HepG2 (cell line): ENCODE results near the gene GNG2. TPM values are rescaled to one million over a fixed set of nuclear protein-coding genes. Genes with fewer than 3 reads are reported as not detected.

ENCODE experiments used
- ATAC-seq: fragments of 200-7000 bp; cut with Tn5 transposase; 3 replicates; pipeline ENCODE4 v1.9.1; 2020; ENCODE audit warnings: mild to moderate bottlenecking, moderate library complexity
- BruUV-seq: library from RNA; stranded (reverse); fragments of 400-500 nt; replicated peaks from 2 replicates; lab custom pipeline; 2021; lab: Mats Ljungman, UMichigan
- CTCF ChIA-PET: fragments of 300-600 bp; formaldehyde crosslinking; extraction: SDS; loops from one replicate; lab custom pipeline; 2021; ENCODE audit warnings: low total read pairs, inconsistent platforms, low intra/inter-chr PET ratio; lab: Yijun Ruan, JAX
- POLR2A ChIA-PET: fragments of 350-600 bp; sonication (Branson Sonifier 250); formaldehyde crosslinking; loops from one replicate; lab custom pipeline; 2020; ENCODE audit warnings: antibody characterized with exemption, inconsistent platforms; lab: Yijun Ruan, JAX
- DNase-seq: peaks from one replicate; pipeline ENCODE4 v3.0.0-alpha.2; 2015; ENCODE audit warnings: low spot score
- FAIRE-seq: peaks from 3 replicates; lab custom pipeline; 2011; peaks lifted over from hg19 to GRCh38; lab: Jason Lieb, UNC
- H2AFZ ChIP-seq: one replicate; pipeline ENCODE4 v1.6.1; 2011; ENCODE audit warnings: low read length, inconsistent platforms
- H3K27ac ChIP-seq: fragments of 300-600 bp; 3 replicates; pipeline ENCODE4 v1.8.0; 2011; ENCODE audit warnings: mixed run types, mild to moderate bottlenecking, mixed read lengths, low read length, inconsistent platforms; ENCODE audit not compliant: insufficient read depth; ENCODE audit errors: extremely low read length
- H3K27me3 ChIP-seq, 2 experiments: fragments of 200-600 bp in 1 of 2; 2 replicates in 1 of 2; 3 replicates in 1 of 2; pipeline versions ENCODE4 v1.6.0 to v1.8.0; 2011; ENCODE audit warnings: low read length in 2 of 2, mild to moderate bottlenecking in 2 of 2, moderate library complexity in 2 of 2, inconsistent platforms in 1 of 2; ENCODE audit not compliant: insufficient read depth in 2 of 2, control insufficient read depth in 1 of 2
- H3K36me3 ChIP-seq, 2 experiments: fragments of 200-600 bp in 1 of 2; replicated peaks in 1 of 2; 2 replicates in 1 of 2; 3 replicates in 1 of 2; pipeline versions ENCODE4 v1.5.1 to v1.8.0; 2011; ENCODE audit warnings: low read length in 2 of 2, inconsistent platforms in 1 of 2; ENCODE audit not compliant: insufficient read depth in 2 of 2, control insufficient read depth in 1 of 2
- H3K4me1 ChIP-seq: 2 replicates; pipeline ENCODE4 v1.5.1; 2012; ENCODE audit warnings: low read length, inconsistent platforms; ENCODE audit not compliant: insufficient read depth
- H3K4me2 ChIP-seq: 2 replicates; pipeline ENCODE4 v1.6.0; 2011; ENCODE audit warnings: low read depth, low read length, inconsistent platforms
- H3K4me3 ChIP-seq, 3 experiments: fragments of 200-600 bp in 1 of 3; sonication (generic), shearing (Covaris generic) in 1 of 3; replicated peaks in 1 of 3; 2 replicates each; pipeline ENCODE4 v1.5.1; 2011 to 2016; ENCODE audit warnings: low read length in 3 of 3, inconsistent platforms in 2 of 3, low read depth in 2 of 3, mild to moderate bottlenecking in 2 of 3, control low read depth in 1 of 3, mixed read lengths in 1 of 3; ENCODE audit not compliant: insufficient read depth in 1 of 3
- H3K79me2 ChIP-seq: one replicate; pipeline ENCODE4 v1.6.1; 2011; ENCODE audit warnings: low read length, inconsistent platforms; ENCODE audit not compliant: insufficient read depth
- H3K9ac ChIP-seq: 2 replicates; pipeline ENCODE4 v1.6.0; 2011; ENCODE audit warnings: mild to moderate bottlenecking, low read depth, low read length, inconsistent platforms; ENCODE audit not compliant: insufficient read depth
- H3K9me3 ChIP-seq: 2 replicates; pipeline ENCODE4 v1.5.1; 2012; ENCODE audit warnings: mild to moderate bottlenecking, low read length
- H4K20me1 ChIP-seq: 2 replicates; pipeline ENCODE4 v1.6.0; 2011; ENCODE audit warnings: inconsistent platforms, mild to moderate bottlenecking, low read length, moderate library complexity; ENCODE audit not compliant: insufficient read depth
- ATF7 ChIP-seq, 2 experiments: fragments of 450-650 bp in 1 of 2; sonication (generic) in 1 of 2; formaldehyde crosslinking in 1 of 2; IDR thresholded peaks; 2 replicates each; pipeline versions ENCODE4 v1.4.0 to v1.6.1; 2016 to 2020; ENCODE audit warnings: antibody characterized with exemption in 1 of 2, mild to moderate bottlenecking in 1 of 2, missing genetic modification reagents in 1 of 2
- BRF2 ChIP-seq: sonication (generic); formaldehyde crosslinking; IDR thresholded peaks from 2 replicates; pipeline ENCODE4 v1.8.1; 2022; ENCODE audit warnings: mild to moderate bottlenecking, missing genetic modification reagents
- DRAP1 ChIP-seq: IDR thresholded peaks from 2 replicates; pipeline ENCODE4 v1.6.1; 2016; ENCODE audit warnings: missing genetic modification reagents, missing compliant biosample characterization
- FOXK2 ChIP-seq: fragments of 450-650 bp; IDR thresholded peaks from 2 replicates; pipeline ENCODE4 v1.6.1; 2016
- ZFP36L2 ChIP-seq: sonication (generic); formaldehyde crosslinking; IDR thresholded peaks from 2 replicates; pipeline ENCODE4 v1.4.0; 2020; ENCODE audit warnings: missing genetic modification reagents
- WGBS: methylation state at CpG from one replicate; pipeline ENCODE4 v1.1.6; 2017; ENCODE audit warnings: low lambda C conversion rate; 5-methylcytosine and 5-hydroxymethylcytosine counted together
- in situ Hi-C: cut with HindIII; loops from 2 replicates; pipeline ENCODE4 v1.10.0; 2017; ENCODE audit warnings: low pct_unique_long_range_greater_than_20kb; ENCODE audit not compliant: extremely low pct_ligation_motif_present
- intact Hi-C: fragments of 100-400 bp; cut with micrococcal nuclease; formaldehyde crosslinking; loops from one replicate; pipeline ENCODE4 v1.10.0; 2022; ENCODE audit not compliant: unreplicated experiment
- polyA plus RNA-seq, 8 experiments: library from polyadenylated mRNA; depleted of rRNA in 3 of 8; stranded (reverse) in 7 of 8; unstranded in 1 of 8; fragments of >200 nt; fragmentation: Illumina TruSeq in 4 of 8; extraction: Trizol in 4 of 8; gene quantifications; 2 replicates each; pipeline versions ENCODE4 v1.2.1 to v1.2.3, GENCODE V29; 2011 to 2016; ENCODE audit warnings: low read depth in 4 of 8, missing spikeins in 1 of 8, mixed read lengths in 1 of 8; ENCODE audit not compliant: insufficient read depth in 1 of 8
- total RNA-seq, 5 experiments: library from RNA; depleted of rRNA; stranded (reverse); fragments of >200 nt; fragmentation: Illumina TruSeq; extraction: Trizol; gene quantifications; 2 replicates each; pipeline ENCODE4 v1.2.3, GENCODE V29; 2016; ENCODE audit warnings: low read depth in 1 of 5

The GNG2 gene
- total and polyA plus RNA-seq, 2 of the 13 experiments (the other 11 are each of a cell fraction or from before 2014, with no cell fraction given) = not detected

- Histone ChIP-seq H3K27ac (no peak overlapping the region), H2AFZ (no peak overlapping the region), H3K4me2 (no peak overlapping the region), H3K27me3 (no peaks in the 10 kb centered on the region), H3K9ac (no peak overlapping the region), H3K79me2 (no peaks in the 10 kb centered on the region)
- in situ Hi-C loops = no loop called here
- BruUV-seq = no TSS peak
- CTCF ChIA-PET = no interaction called here
- FAIRE-seq (no peak), DNase-seq (no peak)
- POLR2A ChIA-PET = no interaction called here
- WGBS = 10% methylated on average over 5 of the region's 8 CpGs
- TF ChIP-seq FOXK2 = no peak
- no peak for TF ChIP-seq DRAP1 (CRISPR knock-in tag)
- TF ChIP-seq ZFP36L2 (CRISPR knock-in tag) = no peak
- TF ChIP-seq, all 625 proteins: peak for 0
- Histone ChIP-seq H3K4me3 (no peak overlapping the region), H3K9me3 (no peaks in the 10 kb centered on the region), H3K4me1 (no peaks in the 10 kb centered on the region), H4K20me1 (no peaks in the 10 kb centered on the region), H3K36me3 (no peaks in the 10 kb centered on the region)
- intact Hi-C loops = no loop called here
- no peak for ATAC-seq
Measured at GRCh38 chr14:51834240-51834639, 26.2 kb upstream of the GNG2 start.

- no peaks in the 10 kb centered on the region for H3K4me1 ChIP-seq
- H3K9ac ChIP-seq = no peak overlapping the region
- TF ChIP-seq ATF7 (IDR thresholded peaks at IDR 0.05) (0 out of 2 replicates have a peak, but pooled peaks have one; percentile 15), ATF7 (CRISPR knock-in tag; IDR thresholded peaks at IDR 0.05) (no peak), BRF2 (CRISPR knock-in tag) (no peak)
- H3K27me3 ChIP-seq = no peaks in the 10 kb centered on the region
- POLR2A ChIA-PET = no interaction called here
- ATAC-seq (no peak), FAIRE-seq (no peak), DNase-seq (no peak)
- intact Hi-C loops = no loop called here
- no peak overlapping the region for H3K4me2 ChIP-seq
- no peaks in the 10 kb centered on the region for H4K20me1 ChIP-seq
- no TSS peak for BruUV-seq
- CTCF ChIA-PET = no interaction called here
- no peak overlapping the region for H2AFZ ChIP-seq
- H3K4me3 ChIP-seq = no peak overlapping the region
- no peak overlapping the region for H3K27ac ChIP-seq
- no peaks in the 10 kb centered on the region for H3K79me2 ChIP-seq
- in situ Hi-C loops = no loop called here
- H3K9me3 ChIP-seq = no peaks in the 10 kb centered on the region
- H3K36me3 ChIP-seq = no peaks in the 10 kb centered on the region
Measured at GRCh38 chr14:51836417-51836816, 24.0 kb upstream of the GNG2 start.
